Subcutaneous abdominal adipose tissue (tissue), 5 donors: ENCODE measurements around the gene FSTL5.

Source experiments
- H3K27ac ChIP-seq: one replicate; pipeline ENCODE4 v1.7.0; 2013; ENCODE audit warnings: low read depth, mild to moderate bottlenecking, inconsistent platforms, low read length, moderate library complexity
- H3K27me3 ChIP-seq, 5 donors: one replicate each; pipeline ENCODE4 v1.7.0; 2013; ENCODE audit warnings: low read length in 5 of 5, inconsistent platforms in 1 of 5; ENCODE audit not compliant: control insufficient read depth in 5 of 5, insufficient read depth in 4 of 5
- H3K36me3 ChIP-seq, 5 donors: one replicate each; pipeline ENCODE4 v1.7.0; 2013; ENCODE audit warnings: low read length in 5 of 5; ENCODE audit not compliant: control insufficient read depth in 5 of 5, insufficient read depth in 5 of 5
- H3K4me1 ChIP-seq, 5 donors: one replicate each; pipeline ENCODE4 v1.7.0; 2013; ENCODE audit warnings: low read length in 5 of 5, mild to moderate bottlenecking in 3 of 5, moderate library complexity in 1 of 5; ENCODE audit not compliant: control insufficient read depth in 5 of 5, insufficient read depth in 5 of 5
- H3K4me3 ChIP-seq, 5 donors: one replicate each; pipeline ENCODE4 v1.7.0; 2013; ENCODE audit warnings: low read length in 5 of 5, low read depth in 1 of 5
- H3K9ac ChIP-seq, 5 donors: one replicate each; pipeline ENCODE4 v1.7.0; 2013; ENCODE audit warnings: low read length in 5 of 5, mild to moderate bottlenecking in 4 of 5, moderate library complexity in 3 of 5
- H3K9me3 ChIP-seq, 5 donors: one replicate each; pipeline ENCODE4 v1.7.0; 2013; ENCODE audit warnings: low read length in 5 of 5; ENCODE audit not compliant: control insufficient read depth in 5 of 5
- donor health status: healthy.
- donor health status: healthy.
- donor health status: healthy.
- donor health status: healthy.
- donor health status: healthy.

Gene FSTL5

GRCh38 chr4:161393602-161394001, 770.2 kb downstream of the FSTL5 start:
- Histone ChIP-seq H3K9ac (no peak overlapping the region), H3K27ac (no peak overlapping the region), H3K9me3 (no peaks in the 10 kb centered on the region), H3K27me3 (no peaks in the 10 kb centered on the region), H3K36me3 (no peaks in the 10 kb centered on the region), H3K4me3 (no peak overlapping the region), H3K4me1 (no peaks in the 10 kb centered on the region)

GRCh38 chr4:161382655-161383054, 781.1 kb downstream of the FSTL5 start:
- Histone ChIP-seq H3K27me3 (no peaks in the 10 kb centered on the region), H3K9ac (no peak overlapping the region), H3K36me3 (no peaks in the 10 kb centered on the region), H3K4me3 (no peak overlapping the region), H3K4me1 (no peaks in the 10 kb centered on the region), H3K27ac (no peak overlapping the region), H3K9me3 (no peaks in the 10 kb centered on the region)

- H3K4me1 ChIP-seq: no peaks in the 10 kb centered on the region
Measured at GRCh38 chr4:161376275-161376674, 787.5 kb downstream of the FSTL5 start.

GRCh38 chr4:161364681-161365080, 799.1 kb downstream of the FSTL5 start:
- Histone ChIP-seq H3K4me1 (no peaks in the 10 kb centered on the region), H3K9ac (no peak overlapping the region), H3K36me3 (no peaks in the 10 kb centered on the region), H3K9me3 (no peaks in the 10 kb centered on the region), H3K27ac (no peak overlapping the region), H3K4me3 (no peak overlapping the region), H3K27me3 (no peaks in the 10 kb centered on the region)

More at GRCh38 chr4:161376275-161376674, 787.5 kb downstream of the FSTL5 start:
- H3K4me3 ChIP-seq: no peak overlapping the region
- H3K36me3 ChIP-seq: no peaks in the 10 kb centered on the region
- H3K27me3 ChIP-seq: no peaks in the 10 kb centered on the region
- H3K9me3 ChIP-seq: peaks cover 0 to 8% (median 0%) of the 10 kb centered on the region in 5 donors
- no peak overlapping the region for H3K27ac ChIP-seq
- H3K9ac ChIP-seq: no peak overlapping the region

GRCh38 chr4:161360982-161361381, 802.8 kb downstream of the FSTL5 start:
- H3K4me3 ChIP-seq: no peak overlapping the region
- no peaks in the 10 kb centered on the region for H3K27me3 ChIP-seq
- H3K36me3 ChIP-seq: no peaks in the 10 kb centered on the region
- H3K9ac ChIP-seq: no peak overlapping the region
- no peak overlapping the region for H3K27ac ChIP-seq
- H3K9me3 ChIP-seq: peaks cover 0 to 2% (median 0%) of the 10 kb centered on the region in 5 donors
- no peaks in the 10 kb centered on the region for H3K4me1 ChIP-seq

- no peaks in the 10 kb centered on the region for H3K4me1 ChIP-seq
- no peak overlapping the region for H3K4me3 ChIP-seq
- no peaks in the 10 kb centered on the region for H3K36me3 ChIP-seq
- no peak overlapping the region for H3K9ac ChIP-seq
- peaks cover 0 to 2% (median 0%) of the 10 kb centered on the region in 5 donors for H3K9me3 ChIP-seq
- no peak overlapping the region for H3K27ac ChIP-seq
- no peaks in the 10 kb centered on the region for H3K27me3 ChIP-seq
Measured at GRCh38 chr4:161359491-161359890, 804.3 kb downstream of the FSTL5 start.

- Histone ChIP-seq H3K4me3 (no peak overlapping the region), H3K4me1 (no peaks in the 10 kb centered on the region), H3K36me3 (no peaks in the 10 kb centered on the region), H3K27me3 (no peaks in the 10 kb centered on the region), H3K27ac (no peak overlapping the region), H3K9me3 (peaks cover 0 to 2% (median 0%) of the 10 kb centered on the region in 5 donors), H3K9ac (no peak overlapping the region)
Measured at GRCh38 chr4:161356351-161356750, 807.4 kb downstream of the FSTL5 start.

- peaks cover 0 to 4% (median 2%) of the 10 kb centered on the region in 5 donors for H3K9me3 ChIP-seq
- H3K9ac ChIP-seq: no peak overlapping the region
- no peaks in the 10 kb centered on the region for H3K27me3 ChIP-seq
- H3K4me3 ChIP-seq: no peak overlapping the region
- no peaks in the 10 kb centered on the region for H3K4me1 ChIP-seq
- H3K36me3 ChIP-seq: no peaks in the 10 kb centered on the region
- no peak overlapping the region for H3K27ac ChIP-seq
Measured at GRCh38 chr4:161350946-161351345, 812.9 kb downstream of the FSTL5 start.

- no peaks in the 10 kb centered on the region for H3K4me1 ChIP-seq
- no peaks in the 10 kb centered on the region for H3K36me3 ChIP-seq
- peaks cover 0 to 4% (median 2%) of the 10 kb centered on the region in 5 donors for H3K9me3 ChIP-seq
- H3K4me3 ChIP-seq: no peak overlapping the region
- peaks cover 0 to 4% (median 0%) of the 10 kb centered on the region in 5 donors for H3K27me3 ChIP-seq
- H3K9ac ChIP-seq: no peak overlapping the region
- no peak overlapping the region for H3K27ac ChIP-seq
Measured at GRCh38 chr4:161345741-161346140, 818.1 kb downstream of the FSTL5 start.

GRCh38 chr4:161343569-161343950, 820.2 kb downstream of the FSTL5 start:
- H3K9me3 ChIP-seq: peaks cover 0 to 4% (median 0%) of the 10 kb centered on the region in 5 donors

More at GRCh38 chr4:161343569-161343950, 820.2 kb downstream of the FSTL5 start:
- H3K27ac ChIP-seq: no peak overlapping the region
- H3K27me3 ChIP-seq: peaks cover 0 to 4% (median 0%) of the 10 kb centered on the region in 5 donors
- H3K4me3 ChIP-seq: no peak overlapping the region
- H3K9ac ChIP-seq: no peak overlapping the region
- H3K4me1 ChIP-seq: no peaks in the 10 kb centered on the region
- no peaks in the 10 kb centered on the region for H3K36me3 ChIP-seq
